ENCODE results near the gene PAMR1. TPM values are rescaled to one million over a fixed set of nuclear protein-coding genes. Genes with fewer than 3 reads are reported as not detected.

The PAMR1 gene
- total and polyA plus RNA-seq, 2 donors (not counting 1 experiment from before 2014, with no cell fraction given) = 120 to 159 TPM

- Histone ChIP-seq H3K9me3 (ENCODE audit: control insufficient read depth, insufficient read depth, low read depth, low read length) (no peaks in the 10 kb centered on the region), H3K4me2 (ENCODE audit: extremely low read depth, insufficient read depth, low read length) (no peak overlapping the region), H3K9ac (ENCODE audit: insufficient read depth, low read length) (no peak overlapping the region), H2AFZ (ENCODE audit: low read length) (no peak overlapping the region), H3K4me1 (ENCODE audit: control insufficient read depth, extremely low read depth, insufficient read depth, low read length) (no peaks in the 10 kb centered on the region), H3K27me3 (ENCODE audit: control insufficient read depth, insufficient read depth, low read length) (no peaks in the 10 kb centered on the region), H3K27ac (ENCODE audit: insufficient read depth, low read length) (no peak overlapping the region), H3K79me2 (ENCODE audit: control insufficient read depth, insufficient read depth, low read length) (no peaks in the 10 kb centered on the region), H4K20me1 (ENCODE audit: control insufficient read depth, extremely low read depth, insufficient read depth, low read length) (no peaks in the 10 kb centered on the region), H3K36me3 (ENCODE audit: control insufficient read depth, insufficient read depth, low read length) (no peaks in the 10 kb centered on the region), H3K4me3 (replicated peaks in 1 of 4; ENCODE audit: control extremely low read depth in 1 of 4, insufficient read depth in 1 of 4, low read depth in 3 of 4, low read length in 4 of 4) (no peak overlapping the region)
- TF ChIP-seq EZH2 (IDR thresholded peaks at IDR 0.05; ENCODE audit: low read length, missing control alignments) = no peak
- TF ChIP-seq CTCF (conservative IDR thresholded peaks at IDR 0.05 in 1 of 2, IDR thresholded peaks at IDR 0.05 in 1 of 2; ENCODE audit: low read depth in 1 of 2, low read length in 2 of 2) = no peak
- DNase-seq (ENCODE audit: low read depth in 2 of 2) = no peak
Observed at GRCh38 chr11:35459489-35459888, 65.9 kb downstream of the PAMR1 start.

GRCh38 chr11:35458846-35459245, 66.6 kb downstream of the PAMR1 start:
- no peaks in the 10 kb centered on the region for H3K79me2 ChIP-seq (ENCODE audit: control insufficient read depth, insufficient read depth, low read length)
- no peak overlapping the region for H3K27ac ChIP-seq (ENCODE audit: insufficient read depth, low read length)
- no peak overlapping the region for H3K4me2 ChIP-seq (ENCODE audit: extremely low read depth, insufficient read depth, low read length)
- no peak overlapping the region for H3K4me3 ChIP-seq (replicated peaks in 1 of 4; ENCODE audit: control extremely low read depth in 1 of 4, insufficient read depth in 1 of 4, low read depth in 3 of 4, low read length in 4 of 4)
- H3K9me3 ChIP-seq (ENCODE audit: control insufficient read depth, insufficient read depth, low read depth, low read length) = no peaks in the 10 kb centered on the region
- no peak overlapping the region for H3K9ac ChIP-seq (ENCODE audit: insufficient read depth, low read length)
- H4K20me1 ChIP-seq (ENCODE audit: control insufficient read depth, extremely low read depth, insufficient read depth, low read length) = no peaks in the 10 kb centered on the region
- TF ChIP-seq EZH2 (IDR thresholded peaks at IDR 0.05; ENCODE audit: low read length, missing control alignments) (no peak), CTCF (conservative IDR thresholded peaks at IDR 0.05 in 1 of 2, IDR thresholded peaks at IDR 0.05 in 1 of 2; ENCODE audit: low read depth in 1 of 2, low read length in 2 of 2) (no peak)
- DNase-seq (ENCODE audit: low read depth in 2 of 2) = peak in 1 of 2 donors; percentile 50
- H3K4me1 ChIP-seq (ENCODE audit: control insufficient read depth, extremely low read depth, insufficient read depth, low read length) = no peaks in the 10 kb centered on the region
- H3K27me3 ChIP-seq (ENCODE audit: control insufficient read depth, insufficient read depth, low read length) = no peaks in the 10 kb centered on the region
- H3K36me3 ChIP-seq (ENCODE audit: control insufficient read depth, insufficient read depth, low read length) = no peaks in the 10 kb centered on the region
- no peak overlapping the region for H2AFZ ChIP-seq (ENCODE audit: low read length)

- Histone ChIP-seq H3K9me3 (ENCODE audit: control insufficient read depth, insufficient read depth, low read depth, low read length) (no peaks in the 10 kb centered on the region), H2AFZ (ENCODE audit: low read length) (no peak overlapping the region), H3K36me3 (ENCODE audit: control insufficient read depth, insufficient read depth, low read length) (peaks cover 3% of the 10 kb centered on the region), H3K4me3 (replicated peaks in 1 of 4; ENCODE audit: control extremely low read depth in 1 of 4, insufficient read depth in 1 of 4, low read depth in 3 of 4, low read length in 4 of 4) (no peak overlapping the region), H3K27me3 (ENCODE audit: control insufficient read depth, insufficient read depth, low read length) (no peaks in the 10 kb centered on the region), H3K27ac (ENCODE audit: insufficient read depth, low read length) (no peak overlapping the region), H3K4me1 (ENCODE audit: control insufficient read depth, extremely low read depth, insufficient read depth, low read length) (no peaks in the 10 kb centered on the region), H3K4me2 (ENCODE audit: extremely low read depth, insufficient read depth, low read length) (no peak overlapping the region), H4K20me1 (ENCODE audit: control insufficient read depth, extremely low read depth, insufficient read depth, low read length) (no peaks in the 10 kb centered on the region), H3K9ac (ENCODE audit: insufficient read depth, low read length) (no peak overlapping the region), H3K79me2 (ENCODE audit: control insufficient read depth, insufficient read depth, low read length) (no peaks in the 10 kb centered on the region)
- TF ChIP-seq CTCF (conservative IDR thresholded peaks at IDR 0.05 in 1 of 2, IDR thresholded peaks at IDR 0.05 in 1 of 2; ENCODE audit: low read depth in 1 of 2, low read length in 2 of 2) (no peak), EZH2 (IDR thresholded peaks at IDR 0.05; ENCODE audit: low read length, missing control alignments) (no peak)
- DNase-seq (ENCODE audit: low read depth in 2 of 2) = no peak
Observed at GRCh38 chr11:35454362-35454761, 71.1 kb downstream of the PAMR1 start.

All from fibroblast of lung (primary cell).